Glomerular endothelial cell (primary cell): ENCODE measurements around the gene ZBTB16. TPM values are rescaled to one million over a fixed set of nuclear protein-coding genes. Genes with fewer than 3 reads are reported as not detected.

ENCODE experiments used
- DNase-seq: peaks from one replicate; pipeline ENCODE4 v3.0.0-alpha.2; 2011; ENCODE audit warnings: low read depth, low spot score; ENCODE audit errors: extremely low read depth
- total RNA-seq: library from RNA; depleted of rRNA; stranded (reverse); fragments of >200 nt; gene quantifications from 2 replicates; pipeline ENCODE4 v1.2.3, GENCODE V29; 2015

The ZBTB16 gene
- total RNA-seq = 6.9 and 10.9 TPM in 2 replicates

GRCh38 chr11:114059278-114059983 is at the start of gene ZBTB16:
ZBTB16 (plus strand) TSS chr11:114059711; CDS start chr11:114063301, 3,590 bp downstream.
- DNase-seq = no peak

GRCh38 chr11:114010931-114011330 is 48.6 kb upstream of the ZBTB16 start:
- no peak for DNase-seq

DNA sequence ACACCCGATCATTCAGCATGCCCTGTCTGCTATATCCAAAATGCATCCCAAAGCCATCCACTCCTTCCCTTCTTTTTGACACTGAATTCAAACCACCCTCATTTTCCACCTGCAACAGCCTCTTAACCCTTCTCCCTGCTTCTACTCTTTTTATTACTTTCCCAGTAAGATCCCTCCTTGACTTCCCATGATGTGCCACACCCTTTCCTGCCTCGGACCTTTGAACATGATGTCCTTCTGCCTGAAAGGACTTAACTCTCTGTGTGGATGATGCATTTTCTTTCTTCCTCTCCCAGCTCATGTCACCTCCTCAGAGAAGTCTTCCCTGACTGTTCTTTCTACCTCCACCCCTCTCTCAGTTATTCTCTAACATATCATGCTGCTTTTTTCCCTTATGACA is 48.1 kb upstream of the ZBTB16 start:
- DNase-seq = no peak

DNA sequence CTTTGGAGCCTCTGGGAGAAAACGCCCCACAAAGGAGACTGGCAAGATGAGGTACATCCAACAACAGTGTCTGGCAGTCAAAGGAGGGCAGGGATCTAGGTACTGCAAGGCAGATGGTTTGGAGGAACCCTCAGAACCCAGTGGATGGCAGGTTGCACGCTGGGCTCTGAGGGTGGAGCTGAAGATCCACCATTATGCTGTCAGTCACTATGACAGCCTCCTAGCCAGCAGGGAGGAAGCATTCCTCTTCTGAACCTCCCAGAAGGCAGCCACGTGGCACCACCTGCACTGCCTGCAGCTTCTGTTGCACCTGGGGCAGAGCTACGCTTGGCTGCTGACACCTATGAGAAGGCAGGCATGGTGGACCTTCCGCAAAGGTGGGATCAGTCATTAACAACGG is 44.4 kb upstream of the ZBTB16 start:
- DNase-seq = no peak

DNA sequence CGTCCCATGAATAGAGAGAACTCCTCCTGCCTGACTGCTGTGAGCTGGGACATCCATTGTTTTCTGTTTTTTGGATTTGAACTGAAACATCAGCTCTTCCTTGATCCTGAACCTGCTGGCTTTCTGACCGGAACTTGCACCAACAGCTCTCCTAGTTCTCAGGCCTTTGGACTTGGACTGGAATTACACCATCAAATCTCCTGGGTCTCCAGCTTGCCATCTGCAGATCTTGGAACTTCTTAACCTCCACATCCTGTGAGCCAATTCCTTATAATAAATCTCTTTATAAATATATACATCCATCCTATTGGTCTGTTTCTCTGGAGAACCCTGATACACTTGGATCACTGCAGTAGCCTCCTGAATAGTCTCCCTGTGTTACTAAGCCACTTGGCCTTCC is 42.5 kb upstream of the ZBTB16 start:
- DNase-seq = no peak

DNA sequence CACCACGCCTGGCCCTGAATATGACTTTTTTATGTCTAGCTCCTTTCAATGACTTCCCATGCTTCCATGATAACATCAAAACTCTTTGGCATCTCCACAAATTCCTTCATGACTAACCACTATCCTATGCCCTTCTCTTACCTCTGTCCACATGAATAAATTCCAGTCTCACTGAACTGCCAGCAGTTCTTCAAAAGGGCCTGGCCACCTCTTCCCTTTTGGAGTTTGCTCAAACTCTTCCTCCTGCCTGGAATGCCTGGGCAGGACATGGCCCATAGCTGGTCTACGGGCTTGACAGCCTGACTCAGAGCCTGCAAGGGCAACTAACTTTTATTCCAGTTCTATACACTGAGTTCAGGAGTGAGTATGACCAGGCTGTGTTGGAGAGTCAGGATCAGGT is 41.8 kb upstream of the ZBTB16 start:
- DNase-seq = no peak

GRCh38 chr11:114019046-114019445 is 40.5 kb upstream of the ZBTB16 start:
- no peak for DNase-seq

GRCh38 chr11:114019574-114019973 is 39.9 kb upstream of the ZBTB16 start:
- no peak for DNase-seq

DNA sequence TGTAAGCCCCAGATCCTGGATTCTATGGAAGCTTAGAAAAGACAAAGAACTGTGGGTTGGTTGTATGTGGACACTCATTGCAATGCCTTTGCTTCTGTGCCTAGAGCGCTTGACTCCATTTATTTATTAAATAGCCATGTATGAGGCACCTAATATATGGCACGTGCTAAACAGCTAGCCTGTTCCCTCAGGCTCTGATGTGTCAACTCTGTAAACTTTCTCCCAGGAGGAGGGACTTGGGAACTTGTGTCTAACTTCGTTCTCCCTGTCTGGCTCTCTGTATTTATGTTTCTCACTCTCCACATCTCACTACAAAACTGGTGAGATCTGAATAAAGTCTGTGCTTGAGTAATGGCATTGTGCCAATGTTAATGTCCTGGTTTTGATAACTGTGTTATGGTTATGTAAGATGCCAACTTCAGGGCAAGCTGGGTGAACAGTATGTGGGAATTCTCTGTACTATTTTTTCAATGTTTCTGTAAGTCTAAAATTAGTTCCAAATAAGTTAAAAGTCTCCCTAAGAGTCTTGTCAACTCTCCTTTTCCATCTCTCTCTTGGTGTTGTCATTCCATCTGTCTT is 34.1 kb upstream of the ZBTB16 start:
- no peak for DNase-seq

- DNase-seq = no peak
These were observed 33.2 kb upstream of the ZBTB16 start for GRCh38 chr11:114026355-114026754.

- no peak for DNase-seq
These were observed 32.1 kb upstream of the ZBTB16 start for GRCh38 chr11:114027391-114027790.

GRCh38 chr11:114027926-114028325 is 31.6 kb upstream of the ZBTB16 start:
- no peak for DNase-seq

GRCh38 chr11:114031246-114031966 is 28.1 kb upstream of the ZBTB16 start:
- no peak for DNase-seq

DNA sequence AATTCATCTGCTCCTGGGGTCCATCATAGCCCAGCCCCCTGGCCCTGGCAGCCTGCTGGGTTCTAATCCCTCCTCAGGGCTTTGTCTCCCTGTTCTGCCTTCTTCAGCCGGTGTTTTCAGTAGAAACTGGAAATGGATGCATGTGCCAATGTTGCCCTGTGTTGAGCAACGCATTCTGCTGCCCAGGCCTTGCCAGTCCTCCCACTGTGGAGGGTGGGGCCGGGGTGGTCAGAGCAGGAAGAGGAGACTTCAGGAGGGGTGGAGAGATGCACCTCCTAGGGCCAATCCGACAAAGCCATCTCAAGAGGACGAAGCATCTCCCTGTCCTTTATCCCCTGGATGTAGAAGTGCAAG is 27.6 kb upstream of the ZBTB16 start:
- DNase-seq = no peak

DNA sequence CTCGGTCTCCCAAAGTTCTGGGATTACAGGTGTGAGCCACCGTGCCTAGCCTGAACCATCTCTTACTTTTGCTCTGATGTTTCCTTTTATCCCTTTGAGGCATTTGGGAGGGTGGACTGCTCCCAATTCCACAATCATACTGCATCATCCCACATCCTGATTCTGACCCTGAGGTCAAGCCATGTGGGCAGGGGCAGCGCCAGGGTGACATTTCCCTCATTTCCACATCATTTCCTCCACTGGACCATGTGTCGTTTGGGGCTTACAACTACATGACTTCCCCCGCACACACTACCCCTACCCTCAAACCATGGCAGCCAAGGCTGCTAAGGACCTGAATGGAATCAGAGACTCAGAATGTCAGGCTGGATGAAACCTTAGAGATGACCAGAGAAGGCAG is 26.4 kb upstream of the ZBTB16 start:
- DNase-seq = no peak

DNA sequence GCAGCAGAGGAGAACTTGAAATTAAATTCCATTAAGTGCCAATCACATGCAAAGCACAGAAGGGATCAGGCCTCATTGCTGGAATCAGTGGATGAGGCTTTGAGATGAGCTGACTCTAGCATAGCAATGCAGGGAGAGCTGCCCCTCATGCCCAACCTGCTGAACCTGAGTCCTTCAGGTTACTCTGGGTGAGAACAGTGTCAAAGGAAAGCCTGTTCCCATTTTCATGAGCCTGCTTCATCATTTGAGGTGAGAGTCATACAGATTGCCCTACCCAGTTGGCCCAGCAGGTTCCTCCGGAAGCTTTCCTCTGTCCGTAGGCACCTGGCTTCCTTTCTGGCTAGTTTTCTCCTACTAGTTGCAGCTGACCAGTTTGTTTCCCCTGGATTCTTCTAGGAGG is 25.9 kb upstream of the ZBTB16 start:
- no peak for DNase-seq

- DNase-seq = no peak
These were observed 24.6 kb upstream of the ZBTB16 start for GRCh38 chr11:114034956-114035355.

DNA sequence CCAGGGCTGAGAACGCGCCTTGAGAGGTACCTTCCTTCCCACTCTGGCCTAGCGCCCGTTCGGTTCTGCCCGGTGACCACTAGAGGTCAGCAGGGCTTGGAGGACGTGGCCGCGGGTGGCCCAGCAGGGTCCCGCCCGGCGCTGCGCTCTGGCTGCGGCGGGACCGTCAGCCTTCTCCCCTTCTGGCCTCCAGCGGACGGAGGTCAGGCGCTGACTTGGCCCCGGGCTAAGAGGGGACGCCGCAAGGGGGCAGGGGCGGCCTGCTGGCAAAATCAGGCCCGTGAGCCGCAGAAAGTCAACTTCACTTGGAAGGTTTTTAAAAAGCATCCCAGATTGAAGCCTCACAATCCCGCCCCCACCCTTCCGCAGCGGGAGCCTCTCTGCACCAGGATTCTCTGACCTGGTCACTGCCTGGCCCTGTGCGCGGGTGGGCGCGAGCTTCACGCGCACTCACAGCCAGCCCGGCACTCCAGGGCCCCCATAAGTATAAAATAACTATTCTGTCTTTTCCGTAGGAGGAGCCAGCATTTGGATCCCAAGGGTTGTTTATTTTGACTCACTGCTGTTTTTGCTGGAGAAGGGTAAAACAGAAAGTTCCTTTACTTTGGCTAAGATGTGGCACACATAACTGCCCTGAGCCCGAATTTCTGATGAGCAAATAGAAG is 23.2 kb upstream of the ZBTB16 start:
- no peak for DNase-seq

DNA sequence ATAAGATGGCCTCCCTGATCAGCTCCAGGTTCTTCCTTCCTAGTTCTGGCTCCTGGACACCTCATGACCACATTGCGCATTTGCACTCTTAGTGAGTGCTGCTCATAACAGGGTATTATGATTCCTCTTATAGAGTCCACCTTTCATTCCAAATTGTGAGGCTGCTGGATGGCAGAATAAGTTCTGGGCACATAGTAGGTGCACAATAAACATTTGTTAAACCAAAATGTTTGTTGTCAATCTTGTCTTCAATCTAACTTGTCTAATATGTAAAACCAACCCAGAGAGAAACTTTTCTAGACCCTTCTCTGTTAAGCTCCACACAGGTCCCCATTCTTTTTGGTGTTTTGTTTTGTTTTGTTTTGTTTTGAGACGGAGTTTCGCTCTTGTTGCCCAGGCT is 22.6 kb upstream of the ZBTB16 start:
- no peak for DNase-seq

GRCh38 chr11:114039551-114039950 is 20.0 kb upstream of the ZBTB16 start:
- no peak for DNase-seq

- no peak for DNase-seq
These were observed 18.8 kb upstream of the ZBTB16 start for GRCh38 chr11:114040706-114041211.
